GM19239 (cell line): ENCODE measurements around the gene INTS15.

Experiments used
- DNase-seq: peaks from one replicate; pipeline ENCODE4 v3.0.0; 2011; ENCODE audit warnings: low spot score; ENCODE audit not compliant: insufficient read length
- FAIRE-seq: peaks from 2 replicates; lab custom pipeline; 2011; peaks lifted over from hg19 to GRCh38; lab: Jason Lieb, UNC

Gene INTS15

GRCh38 chr7:6640246-6640721 is 50.5 kb downstream of the INTS15 start:
- no peak for DNase-seq
- no peak for FAIRE-seq

- DNase-seq (no peak), FAIRE-seq (no peak)
These were observed 51.6 kb downstream of the INTS15 start for GRCh38 chr7:6641305-6642035.

- FAIRE-seq (no peak), DNase-seq (no peak)
These were observed 52.5 kb downstream of the INTS15 start for GRCh38 chr7:6642239-6642839.

- DNase-seq (no peak), FAIRE-seq (no peak)
These were observed 53.2 kb downstream of the INTS15 start for GRCh38 chr7:6642861-6643640.

GRCh38 chr7:6643915-6644625 is 54.2 kb downstream of the INTS15 start:
- DNase-seq, result no peak
- no peak for FAIRE-seq

GRCh38 chr7:6644728-6645127 is 54.9 kb downstream of the INTS15 start:
- no peak for FAIRE-seq
- DNase-seq, result no peak

GRCh38 chr7:6646465-6646864 is 56.6 kb downstream of the INTS15 start:
- DNase-seq (no peak), FAIRE-seq (no peak)

GRCh38 chr7:6647080-6647479 is 57.3 kb downstream of the INTS15 start:
- DNase-seq (no peak), FAIRE-seq (no peak)

- FAIRE-seq (no peak), DNase-seq (no peak)
These were observed 57.7 kb downstream of the INTS15 start for GRCh38 chr7:6647541-6647940.

GRCh38 chr7:6648066-6648814 is 58.4 kb downstream of the INTS15 start:
- FAIRE-seq, result no peak
- no peak for DNase-seq

GRCh38 chr7:6648815-6649104 is 58.9 kb downstream of the INTS15 start:
- no peak for DNase-seq
- FAIRE-seq, result no peak

- DNase-seq (no peak), FAIRE-seq (no peak)
These were observed 59.6 kb downstream of the INTS15 start for GRCh38 chr7:6649241-6649961.

GRCh38 chr7:6650086-6650485 is 60.3 kb downstream of the INTS15 start:
- FAIRE-seq (no peak), DNase-seq (no peak)

GRCh38 chr7:6650521-6651011 is 60.7 kb downstream of the INTS15 start:
- DNase-seq (no peak), FAIRE-seq (no peak)

GRCh38 chr7:6651851-6652445 is 62.1 kb downstream of the INTS15 start:
- DNase-seq (no peak), FAIRE-seq (no peak)

GRCh38 chr7:6652446-6653011 is 62.7 kb downstream of the INTS15 start:
- no peak for DNase-seq
- no peak for FAIRE-seq

GRCh38 chr7:6653071-6654003 is 63.5 kb downstream of the INTS15 start:
- FAIRE-seq (no peak), DNase-seq (no peak)
